ENCODE results near the gene DYRK2.
"Not testable (repeated sequence)": the region's sequence is repeated elsewhere in the genome, so short reads cannot be mapped to it uniquely, and the experiment has no call there.

DYRK2 gene

GRCh38 chr12:67672507-67672906, 24.0 kb downstream of the DYRK2 start:
- DNase-seq = not testable (repeated sequence)

- not testable (repeated sequence) for DNase-seq
These were observed 25.0 kb downstream of the DYRK2 start for GRCh38 chr12:67673509-67673908.

GRCh38 chr12:67674417-67674816, 25.9 kb downstream of the DYRK2 start:
- no peak for DNase-seq

GRCh38 chr12:67676624-67677023, 28.1 kb downstream of the DYRK2 start:
- no peak for DNase-seq

- DNase-seq = no peak
These were observed 28.6 kb downstream of the DYRK2 start for GRCh38 chr12:67677166-67677565.

GRCh38 chr12:67681105-67681778, 32.7 kb downstream of the DYRK2 start:
- DNase-seq = peak; percentile 30

GRCh38 chr12:67681941-67682620, 33.5 kb downstream of the DYRK2 start:
- DNase-seq = no peak

- no peak for DNase-seq
These were observed 40.8 kb downstream of the DYRK2 start for GRCh38 chr12:67689385-67689784.

- DNase-seq = no peak
These were observed 42.1 kb downstream of the DYRK2 start for GRCh38 chr12:67690656-67691055.

- no peak for DNase-seq
These were observed 42.7 kb downstream of the DYRK2 start for GRCh38 chr12:67691220-67691619.

- no peak for DNase-seq
These were observed 43.6 kb downstream of the DYRK2 start for GRCh38 chr12:67692135-67692534.

- no peak for DNase-seq
These were observed 44.4 kb downstream of the DYRK2 start for GRCh38 chr12:67692966-67693365.

- no peak for DNase-seq
These were observed 45.3 kb downstream of the DYRK2 start for GRCh38 chr12:67693894-67694293.

- DNase-seq = no peak
These were observed 45.9 kb downstream of the DYRK2 start for GRCh38 chr12:67694306-67694900.

- no peak for DNase-seq
These were observed 47.4 kb downstream of the DYRK2 start for GRCh38 chr12:67695974-67696373.

GRCh38 chr12:67697443-67697842, 48.9 kb downstream of the DYRK2 start:
- DNase-seq = no peak

- DNase-seq = no peak
These were observed 49.4 kb downstream of the DYRK2 start for GRCh38 chr12:67697967-67698366.

GRCh38 chr12:67698672-67699581, 50.4 kb downstream of the DYRK2 start:
- peak; percentile 17 for DNase-seq

GRCh38 chr12:67701121-67701520, 52.6 kb downstream of the DYRK2 start:
- DNase-seq = no peak

GRCh38 chr12:67702136-67702535, 53.6 kb downstream of the DYRK2 start:
- DNase-seq = no peak

- no peak for DNase-seq
These were observed 55.5 kb downstream of the DYRK2 start for GRCh38 chr12:67704071-67704470.

GRCh38 chr12:67705394-67706370, 57.1 kb downstream of the DYRK2 start:
- DNase-seq = peak; percentile 55
